Activated T-cell treated with anti-CD3 and anti-CD28 coated beads for 24 hours (primary cell): ENCODE measurements around the gene CLASP1.
"Not testable (repeated sequence)": the region's sequence is repeated elsewhere in the genome, so short reads cannot be mapped to it uniquely, and the experiment has no call there.

ENCODE experiments used
- DNase-seq: peaks from one replicate; pipeline ENCODE4 v3.0.0-alpha.2; 2020; ENCODE audit warnings: low read depth

The CLASP1 gene

GRCh38 chr2:121579309-121579708, 70.0 kb downstream of the CLASP1 start:
- no peak for DNase-seq

- no peak for DNase-seq
Measured at GRCh38 chr2:121577381-121577780, 71.9 kb downstream of the CLASP1 start.

- DNase-seq: no peak
Measured at GRCh38 chr2:121576263-121576662, 73.0 kb downstream of the CLASP1 start.

GRCh38 chr2:121575800-121576199, 73.5 kb downstream of the CLASP1 start:
- no peak for DNase-seq

GRCh38 chr2:121570667-121571055, 78.6 kb downstream of the CLASP1 start:
- no peak for DNase-seq

- DNase-seq: no peak
Measured at GRCh38 chr2:121570036-121570666, 79.1 kb downstream of the CLASP1 start.

GRCh38 chr2:121567957-121568409, 81.3 kb downstream of the CLASP1 start:
- DNase-seq: no peak

GRCh38 chr2:121567452-121567851, 81.8 kb downstream of the CLASP1 start:
- no peak for DNase-seq

GRCh38 chr2:121565389-121566250, 83.6 kb downstream of the CLASP1 start:
- no peak for DNase-seq

GRCh38 chr2:121564905-121565304, 84.4 kb downstream of the CLASP1 start:
- no peak for DNase-seq

- not testable (repeated sequence) for DNase-seq
Measured at GRCh38 chr2:121563754-121564153, 85.5 kb downstream of the CLASP1 start.

GRCh38 chr2:121562269-121563176, 86.7 kb downstream of the CLASP1 start:
- DNase-seq: no peak

GRCh38 chr2:121561617-121562268, 87.5 kb downstream of the CLASP1 start:
- no peak for DNase-seq

GRCh38 chr2:121558329-121558728, 90.9 kb downstream of the CLASP1 start:
- no peak for DNase-seq

- no peak for DNase-seq
Measured at GRCh38 chr2:121555008-121555407, 94.3 kb downstream of the CLASP1 start.

GRCh38 chr2:121552477-121553180, 96.6 kb downstream of the CLASP1 start:
- not testable (repeated sequence) for DNase-seq

GRCh38 chr2:121550669-121551068, 98.6 kb downstream of the CLASP1 start:
- DNase-seq: no peak

- no peak for DNase-seq
Measured at GRCh38 chr2:121547646-121548045, 101.6 kb downstream of the CLASP1 start.

- no peak for DNase-seq
Measured at GRCh38 chr2:121545913-121546312, 103.3 kb downstream of the CLASP1 start.

- DNase-seq: no peak
Measured at GRCh38 chr2:121545257-121545656, 104.0 kb downstream of the CLASP1 start.

- no peak for DNase-seq
Measured at GRCh38 chr2:121541495-121541894, 107.8 kb downstream of the CLASP1 start.
